ENCODE results near the gene FAM149A. TPM values are rescaled to one million over a fixed set of nuclear protein-coding genes. Genes with fewer than 3 reads are reported as not detected.

FAM149A gene
- total and polyA plus RNA-seq, 10 of the 15 experiments (the other 5 are each of a cell fraction or from before 2014, with no cell fraction given) = 0.38 to 1.9 (median 0.99) TPM

DNA sequence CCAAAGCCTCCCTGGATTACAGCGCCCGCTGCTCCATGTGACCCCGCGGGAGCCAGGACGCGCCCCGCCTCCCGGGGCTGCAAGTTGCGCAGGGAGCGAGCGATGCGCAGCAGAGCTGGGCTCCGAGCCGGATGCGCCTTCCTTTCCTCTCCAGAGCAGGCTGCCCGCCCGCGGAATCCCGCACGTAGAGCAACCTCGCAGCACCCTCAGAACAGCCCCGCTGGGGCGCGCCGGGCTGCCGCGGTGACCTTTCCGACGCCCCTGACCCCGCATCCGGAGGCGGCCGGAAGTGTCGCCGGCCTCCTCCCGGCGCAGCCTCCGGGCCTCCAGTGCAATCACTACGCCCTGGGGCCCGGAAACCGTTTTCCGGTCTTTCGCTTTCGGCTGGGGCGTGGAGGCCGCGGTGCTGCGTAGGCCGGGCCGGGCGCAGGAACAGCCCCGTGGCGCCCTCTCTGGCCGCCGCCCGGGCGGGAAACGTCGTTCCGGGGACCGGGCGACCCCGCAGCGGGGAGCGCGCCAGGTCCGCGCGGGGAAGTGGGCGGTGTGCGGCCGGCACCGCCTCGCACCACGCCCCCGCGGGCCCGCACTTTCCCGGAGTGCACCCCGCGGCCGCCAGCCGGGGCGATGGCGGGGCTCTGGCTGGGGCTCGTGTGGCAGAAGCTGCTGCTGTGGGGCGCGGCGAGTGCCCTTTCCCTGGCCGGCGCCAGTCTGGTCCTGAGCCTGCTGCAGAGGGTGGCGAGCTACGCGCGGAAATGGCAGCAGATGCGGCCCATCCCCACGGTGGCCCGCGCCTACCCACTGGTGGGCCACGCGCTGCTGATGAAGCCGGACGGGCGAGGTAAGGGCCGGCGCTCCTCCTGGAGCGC, 86.9 kb downstream of the FAM149A start, which contains the start of gene CYP4V2 (continued):
- TF ChIP-seq, protein P1, sequence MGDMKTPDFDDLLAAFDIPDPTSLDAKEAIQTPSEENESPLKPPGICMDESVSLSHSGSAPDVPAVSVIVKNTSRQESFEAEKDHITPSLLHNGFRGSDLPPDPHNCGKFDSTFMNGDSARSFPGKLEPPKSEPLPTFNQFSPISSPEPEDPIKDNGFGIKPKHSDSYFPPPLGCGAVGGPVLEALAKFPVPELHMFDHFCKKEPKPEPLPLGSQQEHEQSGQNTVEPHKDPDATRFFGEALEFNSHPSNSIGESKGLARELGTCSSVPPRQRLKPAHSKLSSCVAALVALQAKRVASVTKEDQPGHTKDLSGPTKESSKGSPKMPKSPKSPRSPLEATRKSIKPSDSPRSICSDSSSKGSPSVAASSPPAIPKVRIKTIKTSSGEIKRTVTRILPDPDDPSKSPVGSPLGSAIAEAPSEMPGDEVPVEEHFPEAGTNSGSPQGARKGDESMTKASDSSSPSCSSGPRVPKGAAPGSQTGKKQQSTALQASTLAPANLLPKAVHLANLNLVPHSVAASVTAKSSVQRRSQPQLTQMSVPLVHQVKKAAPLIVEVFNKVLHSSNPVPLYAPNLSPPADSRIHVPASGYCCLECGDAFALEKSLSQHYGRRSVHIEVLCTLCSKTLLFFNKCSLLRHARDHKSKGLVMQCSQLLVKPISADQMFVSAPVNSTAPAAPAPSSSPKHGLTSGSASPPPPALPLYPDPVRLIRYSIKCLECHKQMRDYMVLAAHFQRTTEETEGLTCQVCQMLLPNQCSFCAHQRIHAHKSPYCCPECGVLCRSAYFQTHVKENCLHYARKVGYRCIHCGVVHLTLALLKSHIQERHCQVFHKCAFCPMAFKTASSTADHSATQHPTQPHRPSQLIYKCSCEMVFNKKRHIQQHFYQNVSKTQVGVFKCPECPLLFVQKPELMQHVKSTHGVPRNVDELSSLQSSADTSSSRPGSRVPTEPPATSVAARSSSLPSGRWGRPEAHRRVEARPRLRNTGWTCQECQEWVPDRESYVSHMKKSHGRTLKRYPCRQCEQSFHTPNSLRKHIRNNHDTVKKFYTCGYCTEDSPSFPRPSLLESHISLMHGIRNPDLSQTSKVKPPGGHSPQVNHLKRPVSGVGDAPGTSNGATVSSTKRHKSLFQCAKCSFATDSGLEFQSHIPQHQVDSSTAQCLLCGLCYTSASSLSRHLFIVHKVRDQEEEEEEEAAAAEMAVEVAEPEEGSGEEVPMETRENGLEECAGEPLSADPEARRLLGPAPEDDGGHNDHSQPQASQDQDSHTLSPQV (IDR thresholded peaks at IDR 0.05) = peak; percentile 70; the same call in 1 of the 2 replicates
- no peak; the same call in 1 of the 2 replicates for TF ChIP-seq RBBP5 (conservative IDR thresholded peaks at IDR 0.05)

DNA sequence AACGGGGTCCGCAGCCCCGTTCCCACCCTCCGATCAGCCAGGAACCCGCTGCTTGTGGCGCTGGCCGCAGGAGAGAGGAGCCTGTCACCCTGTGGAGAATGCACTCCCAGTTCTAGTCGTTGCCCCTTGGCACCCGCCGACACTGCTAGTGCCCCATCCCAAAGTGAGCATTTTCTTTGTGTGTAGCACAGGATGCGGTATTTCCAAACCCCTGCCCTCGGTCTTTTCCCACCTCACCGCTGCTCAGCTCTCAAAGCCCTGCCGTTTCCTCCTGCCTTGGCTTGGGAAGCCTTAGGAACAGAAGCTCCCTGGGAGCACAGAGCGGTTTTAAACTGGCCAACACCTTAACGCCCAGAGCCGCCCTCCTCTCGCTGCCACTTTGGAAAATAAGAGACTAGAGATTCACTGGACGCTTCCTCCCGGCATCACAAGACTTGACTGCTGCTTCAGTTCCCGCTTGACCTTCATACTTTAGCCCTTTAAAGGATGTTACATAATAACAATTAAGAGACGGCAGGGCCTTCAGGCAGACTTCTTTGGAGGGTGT, 87.6 kb downstream of the FAM149A start:
- H3K4me3 ChIP-seq = peak overlapping the region; percentile 75
- ChIA-PET POLR2A (no interaction called here), RAD21 (ENCODE audit: unreplicated experiment) (no interaction called here), CTCF (interaction anchor here (2.2 kb wide), 1 partner anchor 10 kb away, joined by 7 read pairs; no protein-coding TSS in a partner anchor), SMC1A (ENCODE audit: uncharacterized antibody, unreplicated experiment) (interaction anchor here (1.3 kb wide), 1 partner anchor 9 kb away, joined by 3 read pairs; no protein-coding TSS in a partner anchor)
- no peak for FAIRE-seq
- H3K36me3 ChIP-seq (ENCODE audit: control insufficient read depth in 2 of 2, insufficient read depth in 2 of 2, low read length in 1 of 2) = no peaks in the 10 kb centered on the region
- H3K27ac ChIP-seq (ENCODE audit: control insufficient read depth, insufficient read depth) = peak overlapping the region; percentile 81
- TF ChIP-seq IKZF2 (IDR thresholded peaks at IDR 0.05) = peak; percentile 28 to 31; a peak in 1 of 4 replicates
- peak; percentile 60 for TF ChIP-seq EED (IDR thresholded peaks at IDR 0.05; ENCODE audit: low read depth)
- TF ChIP-seq, protein P2, sequence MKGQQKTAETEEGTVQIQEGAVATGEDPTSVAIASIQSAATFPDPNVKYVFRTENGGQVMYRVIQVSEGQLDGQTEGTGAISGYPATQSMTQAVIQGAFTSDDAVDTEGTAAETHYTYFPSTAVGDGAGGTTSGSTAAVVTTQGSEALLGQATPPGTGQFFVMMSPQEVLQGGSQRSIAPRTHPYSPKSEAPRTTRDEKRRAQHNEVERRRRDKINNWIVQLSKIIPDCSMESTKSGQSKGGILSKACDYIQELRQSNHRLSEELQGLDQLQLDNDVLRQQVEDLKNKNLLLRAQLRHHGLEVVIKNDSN (IDR thresholded peaks at IDR 0.05; ENCODE audit: borderline replicate concordance, extremely low read length, insufficient read depth, low read depth, low read length) = no peak
- TF ChIP-seq EGR1 (IDR thresholded peaks at IDR 0.05; ENCODE audit: borderline replicate concordance in 1 of 2, low read depth in 2 of 2, low read length in 2 of 2) = no peak
- H3K27me3 ChIP-seq (replicated peaks in 1 of 2; ENCODE audit: control insufficient read depth in 2 of 2, insufficient read depth in 2 of 2, low read length in 1 of 2) = no peaks in the 10 kb centered on the region
- no peaks in the 10 kb centered on the region for H4K20me1 ChIP-seq (ENCODE audit: control insufficient read depth, insufficient read depth)
- H3K4me1 ChIP-seq (ENCODE audit: control insufficient read depth, insufficient read depth, low read length) = peaks cover 7% of the 10 kb centered on the region
- in situ Hi-C loops (cut with MboI) = no loop called here
- no peaks in the 10 kb centered on the region for H3K9me3 ChIP-seq (replicated peaks; ENCODE audit: control insufficient read depth, insufficient read depth, low read length)
- peaks cover 1% of the 10 kb centered on the region for H3K79me2 ChIP-seq (ENCODE audit: control insufficient read depth, insufficient read depth, low read length)
- peak overlapping the region; percentile 65 for H3K4me2 ChIP-seq (ENCODE audit: control insufficient read depth, insufficient read depth)
- ATAC-seq = peak; percentile 4
- intact Hi-C loops (cut with micrococcal nuclease; ENCODE audit: unreplicated experiment) = no loop called here
- BruUV-seq (replicated peaks) = no TSS peak
- WGBS (ENCODE audit: insufficient coverage, insufficient replicate concordance, low lambda C conversion rate, missing lambda C conversion rate) = under 1% methylated on average over 22 of the region's 22 CpGs
- DNase-seq (ENCODE audit: low read depth, low spot score) = no peak
- H3K9ac ChIP-seq (ENCODE audit: control insufficient read depth, insufficient read depth, low read length) = peak overlapping the region; percentile 70
- peak overlapping the region; percentile 91 for H2AFZ ChIP-seq (ENCODE audit: control insufficient read depth, low read depth, low read length)

Data from GM12878 (cell line).